Thoracic aorta (tissue), 2 donors: ENCODE measurements around the gene ITPR2. TPM values are rescaled to one million over a fixed set of nuclear protein-coding genes. Genes with fewer than 3 reads are reported as not detected.

ENCODE experiments used
- ATAC-seq: fragments of 150-250 bp; one replicate; pipeline ENCODE4 v1.8.0; 2017; ENCODE audit warnings: low read depth; ENCODE audit not compliant: insufficient number of reproducible peaks, low FRiP score
- DNase-seq: peaks from one replicate; pipeline ENCODE4 v3.0.0-alpha.2; 2020; ENCODE audit warnings: low spot score
- H3K27ac ChIP-seq, 2 donors: fragments of 200-600 bp; sonication (generic); 1 replicate in 1 of 2; 2 replicates in 1 of 2; pipeline ENCODE4 v1.5.1; 2016; ENCODE audit warnings: mild to moderate bottlenecking in 2 of 2, moderate library complexity in 2 of 2
- H3K27me3 ChIP-seq: fragments of 200-600 bp; sonication (generic); replicated peaks from 2 replicates; pipeline ENCODE4 v1.6.0; 2016; ENCODE audit warnings: mild to moderate bottlenecking; ENCODE audit not compliant: insufficient read depth
- H3K36me3 ChIP-seq: fragments of 200-600 bp; sonication (generic); one replicate; pipeline ENCODE4 v1.5.1; 2016
- H3K4me1 ChIP-seq, 2 donors: fragments of 200-600 bp; sonication (generic); 1 replicate in 1 of 2; 2 replicates in 1 of 2; pipeline versions ENCODE4 v1.5.1 to v1.6.0; 2016; ENCODE audit warnings: low read depth in 2 of 2, mild to moderate bottlenecking in 1 of 2; ENCODE audit not compliant: control insufficient read depth in 1 of 2
- H3K4me3 ChIP-seq: fragments of 200-600 bp; sonication (generic); 2 replicates; pipeline ENCODE4 v1.5.1; 2016; ENCODE audit warnings: mild to moderate bottlenecking
- H3K9me3 ChIP-seq: fragments of 200-600 bp; sonication (generic); 2 replicates; pipeline ENCODE4 v1.5.1; 2016
- CTCF ChIP-seq: fragments of 200-600 bp; sonication (generic); IDR thresholded peaks from one replicate; pipeline ENCODE4 v1.5.1; 2019; ENCODE audit warnings: antibody characterized with exemption
- total RNA-seq, 2 donors: library from RNA; depleted of rRNA; stranded (reverse); fragments of >200 nt; gene quantifications; one replicate each; pipeline versions ENCODE4 v1.1.0 to v1.2.3, GENCODE V29; 2016

ITPR2 gene
- total RNA-seq, 2 donors from 2014 or later, result 28.3 to 86.3 TPM

- Histone ChIP-seq H3K36me3 (no peaks in the 10 kb centered on the region), H3K27me3 (no peaks in the 10 kb centered on the region), H3K4me3 (no peak overlapping the region), H3K27ac (no peak overlapping the region), H3K9me3 (no peaks in the 10 kb centered on the region), H3K4me1 (no peaks in the 10 kb centered on the region)
- no peak for DNase-seq
- ATAC-seq, result no peak
- no peak for TF ChIP-seq CTCF
Observed at GRCh38 chr12:26854031-26854390, 21.0 kb upstream of the ITPR2 start.

- DNase-seq (no peak), ATAC-seq (no peak)
- TF ChIP-seq CTCF, result peak; percentile 74
Observed at GRCh38 chr12:26853303-26854030, 20.5 kb upstream of the ITPR2 start.

GRCh38 chr12:26851031-26851809, 18.2 kb upstream of the ITPR2 start:
- H3K4me3 ChIP-seq, result no peak overlapping the region
- H3K27me3 ChIP-seq, result no peaks in the 10 kb centered on the region
- peaks cover 0 to 3% of the 10 kb centered on the region in 2 donors for H3K4me1 ChIP-seq
- no peak for TF ChIP-seq CTCF
- H3K36me3 ChIP-seq, result no peaks in the 10 kb centered on the region
- ATAC-seq, result no peak
- H3K27ac ChIP-seq, result no peak overlapping the region
- DNase-seq, result no peak
- no peaks in the 10 kb centered on the region for H3K9me3 ChIP-seq

More at GRCh38 chr12:26853303-26854030, 20.5 kb upstream of the ITPR2 start:
- Histone ChIP-seq H3K27ac (no peak overlapping the region), H3K4me1 (no peaks in the 10 kb centered on the region), H3K36me3 (no peaks in the 10 kb centered on the region), H3K27me3 (no peaks in the 10 kb centered on the region), H3K9me3 (no peaks in the 10 kb centered on the region), H3K4me3 (no peak overlapping the region)

GRCh38 chr12:26848156-26848825, 15.3 kb upstream of the ITPR2 start:
- TF ChIP-seq CTCF, result no peak
- no peak for DNase-seq
- H3K9me3 ChIP-seq, result no peaks in the 10 kb centered on the region

GRCh38 chr12:26847431-26847830, 14.4 kb upstream of the ITPR2 start:
- no peaks in the 10 kb centered on the region for H3K9me3 ChIP-seq
- no peak for TF ChIP-seq CTCF
- no peak for ATAC-seq

More at GRCh38 chr12:26848156-26848825, 15.3 kb upstream of the ITPR2 start:
- Histone ChIP-seq H3K4me3 (no peak overlapping the region), H3K27ac (no peak overlapping the region), H3K4me1 (peaks cover 11 to 15% of the 10 kb centered on the region in 2 donors), H3K27me3 (no peaks in the 10 kb centered on the region), H3K36me3 (no peaks in the 10 kb centered on the region)
- no peak for ATAC-seq

More at GRCh38 chr12:26847431-26847830, 14.4 kb upstream of the ITPR2 start:
- H3K36me3 ChIP-seq, result no peaks in the 10 kb centered on the region
- no peaks in the 10 kb centered on the region for H3K27me3 ChIP-seq
- DNase-seq, result no peak
- no peak overlapping the region for H3K27ac ChIP-seq
- H3K4me3 ChIP-seq, result no peak overlapping the region
- peaks cover 11 to 15% of the 10 kb centered on the region in 2 donors for H3K4me1 ChIP-seq
